ENCODE data around the gene CST7.

- TF ChIP-seq CTCF (IDR thresholded peaks at IDR 0.05; ENCODE audit: poor library complexity, severe bottlenecking): no peak
- TF ChIP-seq POLR2AphosphoS5 (IDR thresholded peaks at IDR 0.05): no peak
- no peak for TF ChIP-seq EZH2 (IDR thresholded peaks at IDR 0.05; ENCODE audit: borderline replicate concordance, insufficient read depth, low read length, poor library complexity, severe bottlenecking)
- TF ChIP-seq, protein P1, sequence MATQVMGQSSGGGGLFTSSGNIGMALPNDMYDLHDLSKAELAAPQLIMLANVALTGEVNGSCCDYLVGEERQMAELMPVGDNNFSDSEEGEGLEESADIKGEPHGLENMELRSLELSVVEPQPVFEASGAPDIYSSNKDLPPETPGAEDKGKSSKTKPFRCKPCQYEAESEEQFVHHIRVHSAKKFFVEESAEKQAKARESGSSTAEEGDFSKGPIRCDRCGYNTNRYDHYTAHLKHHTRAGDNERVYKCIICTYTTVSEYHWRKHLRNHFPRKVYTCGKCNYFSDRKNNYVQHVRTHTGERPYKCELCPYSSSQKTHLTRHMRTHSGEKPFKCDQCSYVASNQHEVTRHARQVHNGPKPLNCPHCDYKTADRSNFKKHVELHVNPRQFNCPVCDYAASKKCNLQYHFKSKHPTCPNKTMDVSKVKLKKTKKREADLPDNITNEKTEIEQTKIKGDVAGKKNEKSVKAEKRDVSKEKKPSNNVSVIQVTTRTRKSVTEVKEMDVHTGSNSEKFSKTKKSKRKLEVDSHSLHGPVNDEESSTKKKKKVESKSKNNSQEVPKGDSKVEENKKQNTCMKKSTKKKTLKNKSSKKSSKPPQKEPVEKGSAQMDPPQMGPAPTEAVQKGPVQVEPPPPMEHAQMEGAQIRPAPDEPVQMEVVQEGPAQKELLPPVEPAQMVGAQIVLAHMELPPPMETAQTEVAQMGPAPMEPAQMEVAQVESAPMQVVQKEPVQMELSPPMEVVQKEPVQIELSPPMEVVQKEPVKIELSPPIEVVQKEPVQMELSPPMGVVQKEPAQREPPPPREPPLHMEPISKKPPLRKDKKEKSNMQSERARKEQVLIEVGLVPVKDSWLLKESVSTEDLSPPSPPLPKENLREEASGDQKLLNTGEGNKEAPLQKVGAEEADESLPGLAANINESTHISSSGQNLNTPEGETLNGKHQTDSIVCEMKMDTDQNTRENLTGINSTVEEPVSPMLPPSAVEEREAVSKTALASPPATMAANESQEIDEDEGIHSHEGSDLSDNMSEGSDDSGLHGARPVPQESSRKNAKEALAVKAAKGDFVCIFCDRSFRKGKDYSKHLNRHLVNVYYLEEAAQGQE (IDR thresholded peaks at IDR 0.05; ENCODE audit: borderline replicate concordance): no peak
- TF ChIP-seq EP300 (conservative IDR thresholded peaks at IDR 0.05; ENCODE audit: poor library complexity, severe bottlenecking): no peak
- TF ChIP-seq TAF1 (IDR thresholded peaks at IDR 0.05; ENCODE audit: low read depth): no peak
- no peak for TF ChIP-seq RAD21 (conservative IDR thresholded peaks at IDR 0.05)
- TF ChIP-seq SMC3 (conservative IDR thresholded peaks at IDR 0.05; ENCODE audit: poor library complexity): no peak
Observed at GRCh38 chr20:24977336-24977735, 28.3 kb downstream of the CST7 start.
